Peyer's patch (tissue), 4 donors: Measurements from ENCODE around the gene ACSL1.

Experiments
- CTCF ChIP-seq, 6 experiments: fragments of 450-650 bp in 4 of 6; fragments of 200-600 bp in 2 of 6; sonication (generic) in 1 of 6; IDR thresholded peaks; one replicate each; pipeline ENCODE4 v1.5.1; 2017 to 2019; ENCODE audit warnings: antibody characterized with exemption in 6 of 6, mild to moderate bottlenecking in 3 of 6, moderate library complexity in 1 of 6
- POLR2A ChIP-seq, 2 donors: fragments of 450-650 bp; IDR thresholded peaks; one replicate each; pipeline ENCODE4 v1.5.1; 2017; ENCODE audit warnings: antibody characterized with exemption in 2 of 2, mild to moderate bottlenecking in 2 of 2, moderate library complexity in 2 of 2

GRCh38 chr4:184861047-184861446, 35.3 kb upstream of the ACSL1 start:
- no peak for TF ChIP-seq CTCF (IDR thresholded peaks at IDR 0.05)
- no peak for TF ChIP-seq POLR2A (IDR thresholded peaks at IDR 0.05)
